HG02610 (cell line): Measurements from ENCODE around the gene ADGRL1.
"Not testable (repeated sequence)": the region's sequence is repeated elsewhere in the genome, so short reads cannot be mapped to it uniquely, and the experiment has no call there.

Experiments
- ATAC-seq: cut with Tn5 transposase; IDR thresholded peaks from one replicate; pipeline ENCODE4 v1.9.1; 2021; ENCODE audit warnings: mild to moderate bottlenecking, moderate library complexity; ENCODE audit not compliant: unreplicated experiment

ADGRL1 gene

DNA sequence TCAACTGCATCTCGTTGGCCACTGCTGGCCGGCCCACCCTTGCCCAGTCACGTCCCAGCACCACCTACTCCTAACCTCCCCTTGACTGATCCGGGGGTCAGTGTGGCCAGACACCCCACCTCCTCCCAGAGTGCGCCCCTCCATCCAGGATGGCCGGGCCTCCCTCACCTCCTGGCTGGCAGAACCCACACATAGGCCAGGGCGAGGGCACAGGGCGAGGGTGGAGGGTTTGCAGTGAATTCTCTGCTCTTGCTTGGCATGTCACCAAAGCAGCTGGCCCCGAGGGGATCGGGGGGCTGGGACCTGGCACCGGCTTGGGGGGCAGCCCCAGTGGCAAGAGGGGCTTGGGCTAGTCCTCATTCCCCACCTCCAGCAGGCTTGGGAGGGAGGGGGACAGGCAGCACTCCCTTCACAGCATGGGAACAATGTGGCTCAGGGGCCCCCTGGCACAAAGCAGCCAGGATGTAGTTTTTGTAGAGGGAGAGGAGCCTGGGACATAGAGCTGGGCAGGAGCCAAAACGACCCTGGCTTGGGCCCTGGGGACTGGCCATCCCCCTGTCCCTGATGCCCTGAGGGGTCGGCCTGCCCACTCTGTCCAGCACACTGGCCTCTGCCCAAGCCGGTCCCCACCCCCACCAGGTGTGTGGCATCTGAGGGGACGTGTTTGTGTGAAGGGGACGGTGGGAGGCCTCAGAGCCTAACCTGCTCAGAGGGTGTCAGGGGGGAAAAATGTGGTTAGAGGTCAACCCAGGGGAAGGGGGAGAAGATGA lies 41.1 kb downstream of the ADGRL1 start:
- no peak for ATAC-seq

DNA sequence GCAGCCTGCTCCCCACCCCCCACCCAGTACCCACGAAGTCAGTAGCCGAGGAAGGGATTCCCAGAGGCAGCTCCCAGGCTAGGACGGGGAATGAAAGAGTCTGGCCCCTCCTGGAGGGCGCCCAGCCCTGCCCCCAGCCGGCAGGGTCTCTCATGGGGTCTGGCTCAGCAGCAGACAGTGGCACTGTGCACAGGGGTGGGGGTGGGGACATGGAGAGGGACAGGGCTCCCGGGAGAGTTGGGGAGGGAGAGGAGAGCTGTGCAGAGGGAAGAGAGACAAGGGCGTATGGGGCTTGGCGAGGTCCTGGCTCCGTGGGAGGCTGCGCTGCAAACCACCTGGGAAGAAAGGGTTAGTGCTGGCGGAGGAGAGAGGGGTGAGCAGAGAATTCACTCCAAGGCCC lies 41.9 kb downstream of the ADGRL1 start:
- no peak for ATAC-seq

DNA sequence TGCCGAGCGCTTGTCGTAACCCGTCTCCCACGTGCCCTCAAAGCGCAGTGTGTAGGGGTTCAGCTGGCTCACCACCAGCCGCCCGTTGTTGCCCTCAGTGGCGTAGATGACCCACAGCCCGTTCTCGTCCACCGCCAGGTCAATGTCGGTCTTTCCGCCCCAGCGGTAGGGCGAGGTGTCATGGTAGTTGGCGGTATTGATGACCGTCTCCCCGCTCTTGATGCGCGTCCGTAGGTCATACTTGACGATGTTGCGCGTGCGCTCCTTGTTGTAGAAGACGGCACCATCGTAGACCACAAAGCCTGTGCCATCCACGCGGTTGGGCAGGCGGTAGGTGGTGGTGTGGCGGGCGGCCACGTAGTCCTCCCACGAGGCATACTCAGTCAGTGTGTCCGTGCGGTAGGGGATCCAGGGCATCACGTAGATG lies 43.1 kb downstream of the ADGRL1 start:
- no peak for ATAC-seq

DNA sequence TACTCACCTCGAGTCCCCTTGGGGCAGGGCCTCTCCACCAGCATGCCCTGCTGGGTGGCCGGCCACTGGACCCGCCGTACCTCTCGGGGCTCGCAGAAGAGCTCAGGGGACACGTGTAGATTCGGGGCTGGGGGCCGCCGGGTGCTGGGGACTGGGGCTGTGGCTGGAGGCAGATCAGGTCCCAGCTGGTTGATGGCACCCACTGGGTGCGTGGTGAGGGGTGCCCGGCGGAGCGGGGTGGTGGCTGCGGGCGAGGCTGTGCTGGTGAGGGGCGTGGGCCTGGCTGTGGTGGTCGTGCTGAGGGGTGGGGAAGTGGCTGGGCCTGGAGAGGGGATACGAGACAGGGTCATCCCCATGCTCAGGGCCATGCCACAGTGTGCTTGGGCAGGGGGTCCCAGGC lies 44.7 kb downstream of the ADGRL1 start:
- no peak for ATAC-seq

DNA sequence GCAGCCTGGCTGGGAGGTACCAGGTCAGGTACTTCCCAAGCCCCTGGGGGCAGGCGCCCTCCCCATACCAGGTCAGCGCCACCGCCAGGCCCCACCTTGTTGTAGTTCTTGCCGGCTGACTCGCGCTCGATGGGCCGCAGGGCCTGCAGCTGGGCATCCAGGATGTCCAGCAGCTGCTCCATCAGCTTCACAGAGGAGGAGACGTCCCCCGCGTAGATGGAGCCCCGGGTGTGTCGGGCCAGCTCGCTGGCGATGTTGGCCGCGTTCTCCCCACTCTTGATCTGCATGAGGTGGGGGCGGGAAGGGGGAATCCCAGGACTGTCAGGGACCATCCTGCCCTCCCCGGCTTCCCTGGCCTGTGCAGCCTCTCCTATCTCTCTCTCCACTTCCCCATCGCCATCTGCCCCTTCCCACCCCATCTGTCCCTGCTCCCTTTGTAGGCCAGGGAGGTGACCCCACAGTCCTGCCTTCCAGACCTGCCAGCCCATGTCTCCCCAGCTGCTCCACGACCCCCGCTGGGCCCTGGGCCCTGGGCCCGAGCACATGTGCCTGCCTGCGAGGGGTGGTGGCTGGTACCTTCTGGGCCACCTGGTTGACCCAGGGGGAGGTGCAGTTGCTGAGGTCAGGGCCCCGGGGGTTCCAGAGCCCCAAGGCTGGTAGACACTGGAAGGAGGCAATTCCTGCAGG lies 45.8 kb downstream of the ADGRL1 start:
- ATAC-seq: no peak

DNA sequence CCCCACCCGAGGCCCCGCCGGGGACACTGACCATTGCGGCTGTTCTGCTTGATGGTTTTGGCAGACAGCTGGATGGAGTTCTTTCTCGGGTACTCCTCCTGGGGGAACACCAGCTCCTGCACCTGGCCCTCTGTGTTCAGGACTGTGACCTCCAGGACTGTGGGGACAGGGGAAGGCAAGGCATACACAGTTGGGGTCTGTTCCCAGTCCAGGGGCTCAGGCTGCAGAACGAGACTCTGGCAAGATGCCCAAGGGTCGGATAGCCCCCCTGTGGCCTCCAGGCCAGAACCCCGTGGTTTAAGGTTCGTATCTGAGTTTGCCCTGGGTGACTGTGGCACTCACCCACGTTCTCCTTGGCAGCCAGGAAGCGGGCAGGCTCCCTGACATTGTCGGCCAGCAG lies 46.9 kb downstream of the ADGRL1 start:
- no peak for ATAC-seq

DNA sequence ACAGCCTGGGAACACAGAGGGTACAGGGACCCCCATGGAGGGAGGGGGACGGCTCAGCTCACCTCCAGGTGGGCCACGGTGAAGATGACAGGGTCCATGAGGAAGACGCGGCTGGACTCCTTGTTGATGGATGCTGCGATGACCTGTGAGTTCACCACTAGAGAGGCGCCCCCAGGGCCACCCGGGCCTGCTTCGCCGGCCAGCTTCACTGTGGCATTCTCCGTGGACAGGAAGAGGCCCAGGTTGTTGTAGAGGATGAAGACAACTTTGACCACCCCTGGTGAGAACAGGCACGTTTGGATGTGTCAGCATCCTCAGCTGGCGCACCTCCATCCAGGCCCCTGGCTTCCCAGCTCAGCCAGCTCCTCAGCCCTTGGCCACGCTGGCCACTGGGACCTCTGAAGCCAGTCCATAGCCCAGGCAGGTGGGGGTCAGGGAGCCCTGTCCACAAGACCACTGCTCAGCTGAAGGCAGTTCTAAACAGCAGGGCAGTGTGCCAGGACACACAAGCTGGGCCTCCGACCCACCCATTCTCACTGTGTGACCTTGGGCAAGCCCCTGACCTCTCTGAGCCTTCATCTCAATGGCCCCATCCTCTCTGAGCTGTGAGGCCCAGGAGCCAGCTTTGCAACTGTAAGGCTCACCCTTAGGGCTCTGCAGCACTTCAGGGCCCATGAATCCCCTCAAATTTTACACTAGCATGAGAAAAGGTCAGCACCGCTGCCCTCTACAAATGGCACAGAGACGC lies 47.5 kb downstream of the ADGRL1 start:
- no peak for ATAC-seq

DNA sequence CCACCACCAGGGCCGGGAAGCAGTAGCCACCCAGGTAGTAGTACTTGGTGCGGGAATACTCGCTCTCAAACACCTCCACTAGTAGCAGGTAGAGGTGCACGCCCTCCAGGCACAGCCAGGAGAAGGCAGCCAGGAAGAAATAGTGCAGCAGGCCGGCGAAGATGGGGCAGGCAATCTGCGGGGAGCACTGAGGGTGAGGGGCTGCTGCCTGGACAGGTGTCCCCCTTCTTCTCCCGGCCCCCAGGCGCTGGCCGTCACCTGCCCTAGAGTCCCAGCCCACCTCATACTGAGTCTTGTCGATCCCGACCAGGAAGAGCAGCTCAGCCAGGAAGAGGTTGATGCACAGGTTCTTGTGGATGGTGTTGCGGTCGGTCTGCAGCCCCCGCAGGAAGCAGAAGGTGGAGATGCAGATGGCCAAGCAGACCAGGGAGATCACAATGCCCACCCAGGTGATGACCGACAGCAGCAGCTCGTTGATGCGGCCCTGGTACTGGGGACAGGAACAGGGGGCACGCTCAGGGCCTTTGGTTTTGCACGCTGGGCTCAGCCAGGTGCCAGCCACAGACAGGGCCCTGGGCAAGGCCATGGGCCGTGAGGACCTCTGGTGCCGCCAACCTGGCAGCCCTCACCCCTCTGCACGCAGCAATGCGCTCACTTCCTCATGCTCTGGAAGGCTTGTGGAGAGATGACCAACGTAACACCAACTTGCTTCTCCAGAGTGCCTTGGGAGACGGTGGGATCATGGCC lies 48.8 kb downstream of the ADGRL1 start:
- no peak for ATAC-seq

DNA sequence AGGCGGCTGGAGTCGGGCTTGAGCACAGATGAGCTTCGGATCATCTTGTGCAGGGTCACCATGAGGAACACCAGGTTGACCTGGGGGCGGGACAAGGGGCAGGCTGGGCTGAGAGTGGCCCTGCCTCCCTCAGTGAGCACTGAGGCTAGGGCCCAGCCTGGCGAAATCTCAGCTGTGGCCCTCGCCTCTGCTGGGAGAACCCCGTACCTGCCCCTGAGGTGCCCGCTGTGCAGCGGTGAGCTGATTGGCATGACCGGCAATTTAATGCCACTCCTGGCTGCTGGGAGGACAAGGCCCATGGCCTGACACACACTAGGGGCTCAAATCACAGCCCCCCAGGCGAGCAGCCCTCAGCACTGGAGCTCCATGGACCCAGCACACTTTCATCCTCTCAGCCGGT lies 49.8 kb downstream of the ADGRL1 start:
- ATAC-seq: no peak

DNA sequence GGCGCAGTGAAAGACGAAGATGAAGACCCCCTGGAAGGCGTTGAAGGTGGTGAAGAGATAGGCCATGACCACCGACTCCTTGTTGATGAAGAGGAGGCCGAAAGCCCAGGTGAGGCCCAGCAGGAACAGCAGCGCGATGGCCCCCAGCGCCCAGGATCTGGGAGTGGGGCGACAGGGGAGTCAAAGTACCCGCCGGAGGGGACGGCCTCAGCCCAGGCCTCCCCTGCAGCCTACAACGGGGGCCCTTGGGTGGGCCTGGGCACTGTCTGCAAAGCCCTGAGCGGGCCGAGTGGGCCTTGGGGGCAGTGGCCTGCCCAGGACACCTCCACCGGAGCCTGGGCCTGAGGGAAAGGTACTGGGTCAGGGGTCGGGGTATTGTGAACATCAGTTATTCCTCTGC lies 50.6 kb downstream of the ADGRL1 start:
- no peak for ATAC-seq

DNA sequence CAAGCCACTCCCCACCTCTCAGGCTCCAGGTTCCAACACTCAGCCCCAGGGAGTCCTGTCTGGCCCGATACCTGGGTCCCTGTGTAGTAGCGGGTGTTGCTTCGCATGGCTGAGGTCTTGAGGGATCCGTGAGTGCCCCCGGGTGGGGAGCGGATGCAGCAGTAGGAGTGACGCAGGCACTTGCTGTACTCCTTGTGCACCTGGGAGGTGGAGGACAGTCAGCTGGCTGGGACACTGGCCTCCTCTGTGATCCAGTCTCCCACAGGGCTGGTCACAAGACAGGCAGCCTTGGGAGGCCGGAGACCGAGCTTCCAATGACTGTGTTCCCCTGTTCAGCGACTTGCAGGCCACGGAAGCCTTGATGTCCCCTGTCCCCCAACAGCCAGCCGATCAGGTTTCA lies 53.3 kb downstream of the ADGRL1 start:
- ATAC-seq: no peak

DNA sequence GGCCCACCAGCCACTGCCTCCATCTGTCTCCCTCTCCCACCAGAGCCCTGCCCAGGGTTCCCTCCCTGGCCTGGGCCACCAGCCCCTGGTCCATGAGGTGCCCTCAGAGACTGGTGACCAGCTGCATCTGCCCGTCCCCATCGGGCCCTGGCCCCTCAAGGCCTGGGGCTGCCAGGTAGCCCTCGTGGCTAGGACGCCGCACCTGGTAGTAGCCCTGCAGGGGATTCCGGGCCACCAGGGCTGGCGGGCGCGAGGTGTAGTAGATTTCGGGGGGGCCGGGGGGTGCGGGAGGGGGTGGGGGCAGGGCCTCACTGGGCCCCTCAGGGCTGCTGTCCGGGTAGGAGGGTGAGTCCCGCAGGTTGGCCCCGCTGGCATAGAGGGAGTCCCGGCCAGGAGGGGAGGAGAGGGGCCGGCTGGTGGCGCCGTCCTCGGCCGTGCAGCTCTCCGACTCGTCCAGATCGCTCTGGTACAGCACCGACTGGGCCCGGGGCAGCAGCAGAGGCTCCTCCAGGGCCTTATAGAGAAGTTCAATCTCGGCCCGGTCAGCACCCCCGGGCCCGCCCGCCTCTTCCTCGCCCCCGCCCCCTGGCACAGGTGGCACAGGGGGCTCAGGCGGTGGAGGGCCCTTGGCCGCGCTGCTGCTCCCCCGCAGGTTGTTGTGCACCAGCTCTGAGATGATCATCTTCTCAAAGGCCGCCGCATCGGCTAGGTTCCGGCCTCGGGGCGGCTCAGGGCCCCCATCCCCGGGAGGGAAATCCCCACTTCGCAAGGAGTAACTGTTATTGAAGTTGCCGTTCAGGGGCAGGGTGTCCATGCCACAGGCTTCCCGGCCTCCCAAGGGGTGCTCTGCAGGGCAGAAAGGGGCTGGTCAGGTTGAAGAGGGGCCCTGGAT lies 55.0 kb downstream of the ADGRL1 start:
- ATAC-seq: no peak

DNA sequence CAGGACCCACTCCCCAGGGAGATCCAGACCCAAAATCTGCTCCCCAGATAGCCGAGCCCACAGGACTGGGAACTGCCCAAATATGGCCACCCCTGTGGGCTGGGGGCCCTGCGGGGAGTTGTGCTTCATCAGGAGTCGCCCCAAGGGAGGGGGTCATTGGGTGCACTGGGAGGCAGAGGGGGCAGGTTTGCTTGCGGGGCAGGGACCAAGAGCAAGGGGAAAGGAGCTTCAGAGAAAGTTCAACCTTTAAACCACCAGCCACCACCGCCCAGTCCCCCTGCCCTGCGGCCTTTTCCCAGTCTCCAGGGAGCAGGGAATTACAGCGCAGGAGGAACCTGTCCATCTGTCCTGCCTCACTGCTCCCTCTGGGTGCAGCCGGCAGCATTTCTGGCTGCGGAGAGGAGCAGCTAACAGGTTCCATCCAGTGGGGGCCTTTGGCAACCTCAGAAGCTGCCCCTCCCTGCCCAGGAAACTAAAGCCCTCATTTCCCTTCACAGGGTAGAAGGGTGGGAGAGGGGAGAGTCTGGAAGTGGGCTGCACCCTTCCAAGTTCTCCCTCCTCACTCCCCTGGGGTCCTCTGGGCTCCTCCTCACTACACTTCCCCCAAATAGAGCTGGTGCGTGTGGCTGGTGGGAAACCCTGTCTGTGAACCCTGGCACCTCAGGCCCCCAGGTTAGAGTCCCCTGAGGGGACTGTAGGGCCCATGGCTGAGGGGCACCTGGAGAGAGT lies 55.8 kb downstream of the ADGRL1 start:
- ATAC-seq: no peak

DNA sequence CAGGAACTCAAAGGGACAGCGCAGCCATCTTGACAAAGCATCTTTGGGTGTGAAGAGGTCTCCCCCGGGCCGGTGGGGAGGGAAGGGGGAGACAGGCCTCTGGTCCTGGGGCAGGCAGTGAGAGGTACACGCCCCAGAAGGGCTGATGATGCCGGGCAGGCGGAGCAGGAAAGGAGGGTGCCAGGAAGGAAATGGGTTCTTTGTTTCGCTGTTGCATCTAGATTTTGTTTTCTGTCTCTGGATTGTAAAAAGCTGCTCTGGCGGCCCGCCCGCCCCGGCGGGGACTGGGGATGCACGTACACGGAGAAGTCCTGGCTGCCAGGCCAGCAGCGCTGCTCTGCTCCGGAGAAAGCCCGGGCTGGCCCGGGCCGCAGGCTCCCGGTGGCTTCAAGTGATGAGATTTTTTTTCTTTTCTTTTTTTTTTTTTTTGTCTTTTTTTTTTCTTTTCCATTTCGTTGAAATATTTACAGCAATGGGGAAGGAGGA lies 56.4 kb downstream of the ADGRL1 start:
- no peak for ATAC-seq

DNA sequence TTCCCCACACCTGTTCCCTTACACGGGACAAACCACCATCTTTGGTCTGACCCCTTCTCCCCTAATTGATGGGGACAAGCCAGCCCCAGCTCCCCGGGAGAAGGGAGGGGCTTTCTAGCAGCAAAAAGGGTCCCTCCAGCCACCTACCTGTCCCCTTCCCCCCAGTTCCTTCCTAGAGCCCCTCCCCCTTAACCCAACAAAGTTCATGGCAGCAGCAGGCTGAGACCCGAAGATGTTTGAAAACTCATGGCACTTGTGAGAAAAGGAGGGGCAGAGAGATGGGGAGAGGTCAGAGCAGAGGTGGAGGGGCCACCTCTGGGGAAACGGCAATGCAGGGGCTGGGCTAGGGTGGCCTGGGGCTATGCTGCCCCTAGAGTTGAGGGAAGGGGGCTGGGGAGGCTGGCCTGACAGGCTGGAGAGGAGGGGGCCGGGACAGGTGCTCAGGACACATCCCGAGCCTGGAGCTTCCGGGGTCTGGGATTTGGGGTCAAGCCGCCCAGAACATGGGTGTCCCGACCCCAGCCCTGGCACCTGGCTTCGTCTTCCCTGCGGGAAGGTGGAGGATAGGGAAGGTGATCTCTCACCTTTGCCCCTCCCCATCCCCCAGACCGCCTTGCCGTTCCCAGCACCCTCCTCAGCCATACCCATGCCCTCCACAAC lies 57.1 kb downstream of the ADGRL1 start:
- no peak for ATAC-seq

DNA sequence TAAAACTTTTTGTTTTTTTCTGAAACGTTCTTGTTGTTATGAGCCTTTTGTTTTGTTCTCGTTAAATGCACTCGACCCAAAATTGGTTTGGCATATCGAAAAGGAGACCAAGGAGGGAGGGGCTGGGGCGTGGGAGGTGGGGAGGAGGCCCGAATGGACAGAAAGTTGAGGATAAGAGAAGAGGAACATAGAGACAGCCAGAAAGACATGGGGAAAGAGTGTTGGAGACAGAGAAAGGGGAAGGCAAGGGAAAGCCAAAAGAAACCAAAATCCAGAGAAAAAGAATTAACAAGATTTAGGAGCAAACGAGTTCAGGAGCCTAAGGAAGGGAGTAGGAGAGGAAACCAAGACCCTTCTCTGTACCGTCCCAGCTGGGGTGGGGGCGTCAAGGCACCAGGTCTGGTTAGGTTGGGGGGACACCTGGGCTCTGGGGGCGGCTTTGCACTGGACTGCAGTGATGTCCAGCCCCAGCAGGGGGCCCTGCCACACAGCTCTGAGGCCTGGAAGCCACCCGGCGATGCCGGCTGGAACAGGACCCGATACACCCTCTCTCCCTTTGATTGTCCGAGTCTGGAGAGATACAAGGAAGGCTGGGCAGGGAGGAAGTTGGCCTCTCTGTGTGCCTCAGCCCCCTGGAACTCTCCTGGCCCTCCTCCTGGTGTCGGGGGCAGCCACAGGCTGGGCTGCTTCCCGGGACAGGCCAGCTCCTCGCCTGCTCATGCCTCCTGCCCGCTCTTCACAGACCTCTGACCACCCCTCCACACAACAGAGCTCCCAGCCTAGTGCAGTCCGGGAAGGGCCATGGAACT lies 58.0 kb downstream of the ADGRL1 start:
- ATAC-seq: no peak

DNA sequence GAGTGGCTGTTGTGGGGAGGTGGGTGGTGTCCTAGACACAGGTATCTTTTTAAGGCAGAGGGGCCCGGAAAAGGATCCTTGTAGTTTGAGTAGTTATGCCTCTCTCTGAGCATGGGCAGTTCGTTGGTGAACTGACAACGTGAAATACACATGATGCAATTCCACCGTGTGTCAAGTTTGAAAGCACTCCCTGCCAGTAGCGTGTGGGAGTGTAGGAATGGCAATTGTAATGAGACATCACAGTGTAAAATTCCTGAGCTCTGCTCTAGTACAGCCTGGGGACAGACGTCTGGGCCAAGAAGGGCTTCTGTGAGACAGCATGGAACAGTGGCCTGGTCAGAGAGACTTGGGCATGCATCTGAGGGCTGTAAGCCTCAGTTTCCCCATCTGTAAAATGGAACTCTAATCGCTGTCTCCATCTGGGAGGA lies 59.2 kb downstream of the ADGRL1 start:
- no peak for ATAC-seq

DNA sequence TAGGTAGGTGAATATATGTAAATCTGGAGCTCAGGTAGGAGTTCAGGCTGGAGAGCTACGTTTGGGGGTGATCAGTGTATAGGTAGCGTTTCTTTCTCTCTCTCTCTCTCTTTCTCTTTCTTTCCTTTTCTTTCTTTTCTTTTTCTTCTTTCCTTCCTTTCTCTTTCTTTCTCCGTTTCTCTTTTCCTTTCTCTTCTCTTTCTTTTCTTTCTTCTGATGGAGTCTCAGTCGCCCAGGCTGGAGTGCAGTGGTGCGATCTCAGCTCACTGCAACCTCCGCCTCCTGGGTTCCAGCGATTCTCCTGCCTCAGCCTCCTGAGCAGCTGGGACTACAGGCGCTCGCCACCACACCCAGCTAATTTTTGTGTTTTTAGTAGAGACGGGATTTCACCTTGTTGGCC lies 59.8 kb downstream of the ADGRL1 start:
- not testable (repeated sequence) for ATAC-seq
